ENCODE results near the gene SOX18.
"Not testable (repeated sequence)": the region's sequence is repeated elsewhere in the genome, so short reads cannot be mapped to it uniquely, and the experiment has no call there.

The SOX18 gene

GRCh38 chr20:64021124-64021975 is 28.1 kb downstream of the SOX18 start:
- DNase-seq (ENCODE audit: low read depth): no peak

DNA sequence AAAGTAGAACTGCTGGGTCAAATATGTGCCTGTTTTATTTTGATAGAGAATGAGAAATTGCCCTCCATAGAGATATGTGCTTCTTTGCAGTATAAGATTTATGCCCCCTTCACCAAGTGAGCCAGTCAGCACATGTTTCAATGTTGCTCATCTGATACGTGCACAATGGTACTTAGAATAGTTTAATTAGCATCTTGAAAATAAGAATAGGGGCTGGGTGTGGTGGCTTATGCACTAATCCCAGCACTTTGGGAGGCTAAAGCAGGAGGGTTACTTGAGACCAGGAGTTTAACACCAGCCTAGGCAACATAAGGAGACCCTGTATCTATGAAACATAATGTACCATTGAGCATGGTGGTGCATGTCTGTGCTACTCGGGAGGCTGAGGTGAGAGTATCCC is 33.8 kb downstream of the SOX18 start:
- DNase-seq (ENCODE audit: low read depth): no peak

GRCh38 chr20:64012385-64013154 is 36.9 kb downstream of the SOX18 start:
- DNase-seq (ENCODE audit: low read depth): not testable (repeated sequence)

DNA sequence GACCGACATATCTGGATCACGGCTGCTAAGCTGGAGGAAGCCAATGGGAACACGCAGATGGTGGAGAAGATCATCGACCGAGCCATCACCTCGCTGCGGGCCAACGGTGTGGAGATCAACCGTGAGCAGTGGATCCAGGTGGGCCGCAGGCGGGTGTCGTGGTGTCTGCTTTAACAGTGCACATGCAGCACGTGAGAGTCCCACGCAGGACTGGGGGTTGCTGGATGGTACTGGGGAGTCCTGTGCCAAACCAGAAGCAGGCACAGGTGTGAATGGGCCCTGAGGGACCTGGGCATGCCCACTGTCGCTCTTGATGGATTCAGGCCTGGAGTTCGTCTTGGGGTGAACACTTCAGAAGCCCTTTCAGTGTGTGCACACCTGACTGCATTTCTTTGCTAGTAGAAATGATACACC is 38.1 kb downstream of the SOX18 start:
- DNase-seq (ENCODE audit: low read depth): no peak

DNA sequence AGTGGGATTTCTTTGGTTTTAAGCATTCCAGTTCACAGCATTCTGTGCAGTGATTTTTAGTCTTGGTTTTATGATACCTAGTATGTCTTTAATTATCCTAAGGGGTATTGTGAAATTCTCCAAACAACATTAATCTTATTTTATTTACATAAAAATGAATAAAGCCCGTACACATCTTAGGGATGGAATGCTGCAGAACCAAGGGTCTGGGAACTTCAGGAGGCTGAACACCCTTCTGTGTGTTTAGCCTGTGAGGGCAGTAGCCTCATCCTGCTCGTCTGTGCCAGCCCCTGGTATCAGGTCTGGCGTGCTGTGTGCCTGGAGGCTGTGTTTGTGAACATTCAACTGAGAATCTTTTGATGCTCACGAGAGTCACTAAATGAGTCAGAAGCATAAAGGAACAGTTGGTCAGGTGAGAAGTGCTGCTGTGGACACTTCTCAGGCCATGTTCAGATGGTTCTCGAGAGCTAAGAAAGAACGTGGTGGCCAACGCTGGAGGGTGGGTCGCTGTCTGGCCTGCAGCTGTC is 38.7 kb downstream of the SOX18 start:
- no peak for DNase-seq (ENCODE audit: low read depth)

DNA sequence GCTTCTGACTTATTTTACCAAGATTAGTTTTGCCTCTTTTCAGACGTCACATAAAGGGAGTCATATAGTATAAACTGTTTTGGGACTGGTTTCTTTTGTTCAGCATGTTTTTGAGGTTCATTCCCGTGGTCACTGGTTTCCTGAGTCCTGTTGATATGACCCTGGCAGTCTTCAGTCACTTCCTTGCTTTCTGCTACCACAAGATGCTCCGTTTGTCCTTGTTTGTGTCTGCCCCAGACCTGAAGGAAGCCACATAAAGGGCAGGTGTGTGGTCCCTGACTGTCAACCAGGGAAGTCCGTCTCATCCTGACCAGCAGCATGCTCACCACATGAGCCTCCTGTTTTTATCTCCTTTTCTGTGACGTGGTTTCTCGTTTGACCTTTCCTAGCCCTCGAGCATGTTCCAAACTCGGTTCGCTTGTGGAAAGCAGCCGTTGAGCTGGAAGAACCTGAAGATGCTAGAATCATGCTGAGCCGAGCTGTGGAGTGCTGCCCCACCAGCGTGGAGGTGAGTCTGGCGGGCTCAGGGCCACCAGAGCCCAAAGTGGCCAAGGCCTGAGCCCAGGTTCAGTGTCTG is 39.5 kb downstream of the SOX18 start:
- no peak for DNase-seq (ENCODE audit: low read depth)

DNA sequence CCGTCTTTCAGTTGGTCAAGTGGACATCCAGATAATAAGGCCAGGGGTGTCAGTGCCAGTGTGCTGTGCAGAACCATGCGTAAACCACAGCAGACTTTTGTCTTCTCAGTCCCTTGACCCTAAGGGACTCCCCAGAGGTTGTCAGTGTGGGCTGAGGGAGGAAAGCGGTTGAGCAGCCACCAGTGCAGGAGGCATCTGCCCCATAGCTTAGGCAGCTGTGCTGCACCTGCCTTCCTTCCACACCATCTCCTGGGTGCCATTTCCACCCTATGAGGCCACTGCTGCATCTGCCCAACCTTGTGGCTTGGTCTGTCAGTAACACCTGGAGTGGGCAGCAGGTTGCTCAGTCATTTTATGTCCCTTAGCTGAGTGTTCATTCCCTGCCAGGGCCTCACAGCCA is 42.5 kb downstream of the SOX18 start:
- DNase-seq (ENCODE audit: low read depth): no peak

DNA sequence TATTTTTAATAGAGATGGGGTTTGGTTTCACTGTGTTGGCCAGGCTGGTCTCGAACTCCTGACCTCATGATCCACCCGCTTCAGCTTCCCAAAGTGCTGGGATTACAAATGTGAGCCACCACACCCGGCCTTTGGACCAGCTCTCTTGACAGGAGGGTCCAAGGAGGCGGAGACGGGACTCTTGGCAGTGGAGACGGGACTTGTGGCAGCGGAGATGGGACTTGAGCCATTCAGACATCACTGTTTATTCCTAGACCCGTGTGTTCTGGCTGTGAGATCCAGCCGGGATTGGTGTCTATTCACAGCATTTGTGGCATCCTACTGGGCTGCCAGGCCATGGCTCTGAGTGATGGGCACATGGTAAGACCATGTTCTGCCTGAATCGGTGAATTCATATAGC is 42.9 kb downstream of the SOX18 start:
- no peak for DNase-seq (ENCODE audit: low read depth)

- DNase-seq (ENCODE audit: low read depth): no peak
Observed at GRCh38 chr20:64005394-64005793, 44.0 kb downstream of the SOX18 start.

- DNase-seq (ENCODE audit: low read depth): no peak
Observed at GRCh38 chr20:64003960-64004725, 45.3 kb downstream of the SOX18 start.

DNA sequence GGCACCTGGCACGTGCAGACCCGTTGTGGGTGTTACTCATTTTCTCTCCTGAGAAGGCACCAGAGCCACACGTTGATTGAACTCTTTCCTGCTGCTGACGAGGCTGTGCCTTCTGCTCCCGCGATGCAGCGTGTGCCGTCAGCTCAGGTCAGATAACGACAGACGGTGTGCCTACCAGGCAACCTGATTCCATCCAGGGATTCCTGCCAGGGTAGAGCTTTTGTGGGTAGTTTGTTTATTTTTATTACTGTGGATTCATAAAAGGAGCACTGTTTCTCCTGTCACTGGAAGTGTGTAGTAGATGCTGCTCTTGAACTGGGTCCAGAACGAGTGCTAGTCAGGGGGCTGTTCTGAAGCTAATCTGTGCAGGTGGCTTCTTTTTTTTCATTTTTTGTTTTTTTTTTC is 47.8 kb downstream of the SOX18 start:
- no peak for DNase-seq (ENCODE audit: low read depth)

- no peak for DNase-seq (ENCODE audit: low read depth)
Observed at GRCh38 chr20:64000906-64001305, 48.5 kb downstream of the SOX18 start.

Data from fibroblast of the conjunctiva (primary cell).